ENCODE data around the gene CFAP221. TPM values are rescaled to one million over a fixed set of nuclear protein-coding genes. Genes with fewer than 3 reads are reported as not detected.
A peak's percentile ranks its signal among the peaks of the same experiment; 100 is the strongest.

The CFAP221 gene
- total RNA-seq, 1 experiment from 2014 or later, result 0.20 TPM

DNA sequence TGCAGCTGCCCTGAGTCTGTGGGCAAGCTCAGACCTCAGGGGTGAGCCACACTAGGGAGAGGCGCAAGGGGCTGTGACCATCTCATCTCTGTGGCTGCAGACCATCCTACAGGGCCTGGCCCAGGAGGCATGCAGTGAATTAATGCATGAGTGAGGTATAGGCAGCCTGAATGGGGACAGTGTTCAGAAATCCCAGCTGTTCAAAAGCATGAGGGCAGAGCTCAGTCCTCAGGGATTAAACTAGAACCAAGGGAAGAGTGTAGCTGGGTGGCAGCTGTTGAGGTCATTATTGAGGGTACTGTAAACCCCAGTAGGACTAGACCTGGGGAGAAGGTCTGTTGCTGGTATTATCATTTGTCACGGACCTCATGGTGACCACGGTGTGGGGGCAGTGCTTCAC lies 151.8 kb downstream of the CFAP221 start:
- Histone ChIP-seq H4K8ac (replicated peaks; ENCODE audit: insufficient read length, low read depth, low read length) (no peak overlapping the region), H2BK15ac (ENCODE audit: low read depth, low read length) (no peak overlapping the region), H3K23ac (ENCODE audit: insufficient read length, low read depth, low read length) (no peak overlapping the region), H3K79me2 (ENCODE audit: insufficient read depth, low read length) (no peaks in the 10 kb centered on the region), H3K4me2 (ENCODE audit: insufficient read depth, insufficient read length, low read length) (no peak overlapping the region), H3K56ac (ENCODE audit: insufficient read length, low read depth, low read length) (no peak overlapping the region), H3K4ac (ENCODE audit: low read depth, low read length) (no peak overlapping the region), H3K27me3 (ENCODE audit: insufficient read depth, low read length) (no peaks in the 10 kb centered on the region), H4K91ac (ENCODE audit: insufficient read length, low read depth, low read length) (no peak overlapping the region), H2BK120ac (ENCODE audit: low read depth, low read length, poor library complexity, severe bottlenecking) (no peak overlapping the region), H2AK5ac (ENCODE audit: insufficient read length, low read length) (no peak overlapping the region), H3K18ac (ENCODE audit: insufficient read length, low read depth, low read length) (no peak overlapping the region), H2BK12ac (ENCODE audit: insufficient read length, low read depth, low read length) (no peak overlapping the region), H4K20me1 (ENCODE audit: control insufficient read depth, insufficient read depth, insufficient read length) (no peaks in the 10 kb centered on the region), H3T11ph (ENCODE audit: low read length) (no peak overlapping the region), H3K79me1 (ENCODE audit: insufficient read depth, low read depth, low read length, poor library complexity, severe bottlenecking) (no peaks in the 10 kb centered on the region), H3K9ac (ENCODE audit: extremely low read depth, insufficient read length, low read length) (no peak overlapping the region), H3K27ac (ENCODE audit: insufficient read length, low read depth, low read length) (no peak overlapping the region), H3K9me3 (ENCODE audit: control insufficient read depth, low read depth, low read length) (no peaks in the 10 kb centered on the region), H3K4me1 (ENCODE audit: insufficient read depth, low read length) (peaks cover 15% of the 10 kb centered on the region; the same call in 1 of the 2 replicates), H2BK20ac (ENCODE audit: low read depth, low read length, poor library complexity, severe bottlenecking) (no peak overlapping the region), H2BK5ac (ENCODE audit: insufficient read length, low read length) (no peak overlapping the region), H3K14ac (ENCODE audit: insufficient read depth, low read length) (0 out of 2 replicates have a peak overlapping the region, but pooled peaks have one; percentile 27), H4K5ac (ENCODE audit: insufficient read length, low read depth, low read length) (no peak overlapping the region), H2AFZ (ENCODE audit: low read length) (no peak overlapping the region), H3K23me2 (ENCODE audit: insufficient read length, low read depth, low read length, poor library complexity, severe bottlenecking) (no peaks in the 10 kb centered on the region)
- WGBS (ENCODE audit: extremely low coverage, insufficient read length, low lambda C conversion rate), result no CpG with 5 or more reads among the region's 3 CpGs
- no peak overlapping the region for H3K27ac Mint-ChIP-seq
- no peak for DNase-seq
- peaks cover 0 to 4% (median 0%) of the 10 kb centered on the region in 3 experiments; a peak in 3 of 7 replicates for H3K36me3 Mint-ChIP-seq (ENCODE audit: insufficient read depth in 1 of 3, low read depth in 3 of 3)
- no peaks in the 10 kb centered on the region; the same call in 1 of the 2 replicates for H3K27me3 Mint-ChIP-seq (ENCODE audit: low read depth)
- peaks cover 50 to 64% of the 10 kb centered on the region in 2 experiments for H3K4me1 Mint-ChIP-seq
- TF ChIP-seq, protein P1, sequence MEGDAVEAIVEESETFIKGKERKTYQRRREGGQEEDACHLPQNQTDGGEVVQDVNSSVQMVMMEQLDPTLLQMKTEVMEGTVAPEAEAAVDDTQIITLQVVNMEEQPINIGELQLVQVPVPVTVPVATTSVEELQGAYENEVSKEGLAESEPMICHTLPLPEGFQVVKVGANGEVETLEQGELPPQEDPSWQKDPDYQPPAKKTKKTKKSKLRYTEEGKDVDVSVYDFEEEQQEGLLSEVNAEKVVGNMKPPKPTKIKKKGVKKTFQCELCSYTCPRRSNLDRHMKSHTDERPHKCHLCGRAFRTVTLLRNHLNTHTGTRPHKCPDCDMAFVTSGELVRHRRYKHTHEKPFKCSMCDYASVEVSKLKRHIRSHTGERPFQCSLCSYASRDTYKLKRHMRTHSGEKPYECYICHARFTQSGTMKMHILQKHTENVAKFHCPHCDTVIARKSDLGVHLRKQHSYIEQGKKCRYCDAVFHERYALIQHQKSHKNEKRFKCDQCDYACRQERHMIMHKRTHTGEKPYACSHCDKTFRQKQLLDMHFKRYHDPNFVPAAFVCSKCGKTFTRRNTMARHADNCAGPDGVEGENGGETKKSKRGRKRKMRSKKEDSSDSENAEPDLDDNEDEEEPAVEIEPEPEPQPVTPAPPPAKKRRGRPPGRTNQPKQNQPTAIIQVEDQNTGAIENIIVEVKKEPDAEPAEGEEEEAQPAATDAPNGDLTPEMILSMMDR (conservative IDR thresholded peaks at IDR 0.05), result no peak
- no peaks in the 10 kb centered on the region; a peak in 1 of 5 replicates for H3K9me3 Mint-ChIP-seq
- H3K4me3 Mint-ChIP-seq, result no peak overlapping the region

All from H9 (cell line).